Superior temporal gyrus (tissue), 1 donor: ENCODE results near the gene HCRTR2.
"Not testable (repeated sequence)": the region's sequence is repeated elsewhere in the genome, so short reads cannot be mapped to it uniquely, and the experiment has no call there.

Experiments
- DNase-seq: peaks from one replicate; pipeline ENCODE4 v3.0.0-alpha.2; 2016; ENCODE audit errors: extremely low spot score

The HCRTR2 gene

GRCh38 chr6:55212156-55212555 is 37.8 kb downstream of the HCRTR2 start:
- DNase-seq = no peak

- DNase-seq = no peak
These were observed 46.6 kb downstream of the HCRTR2 start for GRCh38 chr6:55220961-55221360.

- DNase-seq = no peak
These were observed 53.5 kb downstream of the HCRTR2 start for GRCh38 chr6:55227862-55228261.

GRCh38 chr6:55239099-55239498 is 64.8 kb downstream of the HCRTR2 start:
- no peak for DNase-seq

- peak; percentile 68 for DNase-seq
These were observed 66.8 kb downstream of the HCRTR2 start for GRCh38 chr6:55240975-55241605.

- no peak for DNase-seq
These were observed 76.1 kb downstream of the HCRTR2 start for GRCh38 chr6:55250400-55250799.

- no peak for DNase-seq
These were observed 80.8 kb downstream of the HCRTR2 start for GRCh38 chr6:55255113-55255512.

- no peak for DNase-seq
These were observed 85.9 kb downstream of the HCRTR2 start for GRCh38 chr6:55260181-55260580.

GRCh38 chr6:55265409-55266114 is 91.2 kb downstream of the HCRTR2 start:
- no peak for DNase-seq

GRCh38 chr6:55266896-55267295 is 92.6 kb downstream of the HCRTR2 start:
- no peak for DNase-seq

GRCh38 chr6:55276745-55277530 is 102.6 kb downstream of the HCRTR2 start:
- DNase-seq = peak; percentile 74

- DNase-seq = no peak
These were observed 103.3 kb downstream of the HCRTR2 start for GRCh38 chr6:55277646-55278045.

- DNase-seq = no peak
These were observed 106.9 kb downstream of the HCRTR2 start for GRCh38 chr6:55281215-55281614.

- DNase-seq = no peak
These were observed 107.8 kb downstream of the HCRTR2 start for GRCh38 chr6:55282115-55282514.

- DNase-seq = no peak
These were observed 112.5 kb downstream of the HCRTR2 start for GRCh38 chr6:55286824-55287223.

- no peak for DNase-seq
These were observed 116.4 kb downstream of the HCRTR2 start for GRCh38 chr6:55290736-55291135.

GRCh38 chr6:55293116-55293515 is 118.8 kb downstream of the HCRTR2 start:
- DNase-seq = no peak

GRCh38 chr6:55297214-55297613 is 122.9 kb downstream of the HCRTR2 start:
- DNase-seq = not testable (repeated sequence)

- no peak for DNase-seq
These were observed 125.1 kb downstream of the HCRTR2 start for GRCh38 chr6:55299286-55299985.

- DNase-seq = no peak
These were observed 130.4 kb downstream of the HCRTR2 start for GRCh38 chr6:55304747-55305146.

- no peak for DNase-seq
These were observed 145.8 kb downstream of the HCRTR2 start for GRCh38 chr6:55319961-55320695.
